Activated CD8-positive, alpha-beta memory T cell treated with anti-CD3 and anti-CD28 coated beads, Interleukin-2, amount 50 U/mL, for 1 hour (primary cell): ENCODE measurements around the gene FOXP1.

Source experiments
- DNase-seq: peaks from one replicate; pipeline ENCODE4 v3.0.0-alpha.2; 2020; ENCODE audit errors: extremely low read depth

The FOXP1 gene

GRCh38 chr3:71211083-71211482 lies 372.4 kb downstream of the FOXP1 start:
- no peak for DNase-seq

DNA sequence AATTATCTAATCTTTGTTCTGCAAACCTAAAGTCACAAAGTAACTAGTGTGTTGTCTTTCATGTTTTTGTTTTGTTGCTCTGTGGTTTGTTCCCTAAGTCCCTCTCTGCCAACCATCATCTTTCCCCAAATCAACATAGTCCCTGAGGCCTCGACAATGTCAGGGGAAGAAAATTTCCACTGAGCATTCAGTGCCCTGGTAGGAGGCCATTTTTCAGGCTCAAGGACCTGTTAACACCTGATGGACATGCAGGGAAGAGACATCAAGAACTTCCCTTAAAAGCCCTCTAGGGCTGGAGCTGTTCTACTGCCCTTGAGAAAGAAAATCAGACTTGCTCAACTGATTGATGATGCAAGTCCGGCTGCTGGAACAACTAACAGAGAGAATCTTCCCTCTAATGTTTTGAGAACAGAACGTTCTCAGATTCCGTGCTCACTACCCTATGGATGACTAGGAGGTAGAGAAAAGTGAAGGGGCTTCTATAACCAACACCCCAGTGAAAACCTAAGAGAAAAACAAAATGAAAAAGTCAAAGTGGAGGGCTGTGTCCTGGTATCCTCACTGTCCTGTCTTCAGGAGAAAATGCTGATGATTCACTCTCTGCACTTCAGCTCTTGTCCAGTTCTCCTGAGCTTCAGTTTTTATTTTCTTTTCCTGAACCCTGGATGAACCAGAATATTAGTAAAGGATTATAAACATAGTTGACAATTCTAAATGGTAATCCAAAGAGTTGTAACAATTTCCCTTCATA lies 373.1 kb downstream of the FOXP1 start:
- no peak for DNase-seq

DNA sequence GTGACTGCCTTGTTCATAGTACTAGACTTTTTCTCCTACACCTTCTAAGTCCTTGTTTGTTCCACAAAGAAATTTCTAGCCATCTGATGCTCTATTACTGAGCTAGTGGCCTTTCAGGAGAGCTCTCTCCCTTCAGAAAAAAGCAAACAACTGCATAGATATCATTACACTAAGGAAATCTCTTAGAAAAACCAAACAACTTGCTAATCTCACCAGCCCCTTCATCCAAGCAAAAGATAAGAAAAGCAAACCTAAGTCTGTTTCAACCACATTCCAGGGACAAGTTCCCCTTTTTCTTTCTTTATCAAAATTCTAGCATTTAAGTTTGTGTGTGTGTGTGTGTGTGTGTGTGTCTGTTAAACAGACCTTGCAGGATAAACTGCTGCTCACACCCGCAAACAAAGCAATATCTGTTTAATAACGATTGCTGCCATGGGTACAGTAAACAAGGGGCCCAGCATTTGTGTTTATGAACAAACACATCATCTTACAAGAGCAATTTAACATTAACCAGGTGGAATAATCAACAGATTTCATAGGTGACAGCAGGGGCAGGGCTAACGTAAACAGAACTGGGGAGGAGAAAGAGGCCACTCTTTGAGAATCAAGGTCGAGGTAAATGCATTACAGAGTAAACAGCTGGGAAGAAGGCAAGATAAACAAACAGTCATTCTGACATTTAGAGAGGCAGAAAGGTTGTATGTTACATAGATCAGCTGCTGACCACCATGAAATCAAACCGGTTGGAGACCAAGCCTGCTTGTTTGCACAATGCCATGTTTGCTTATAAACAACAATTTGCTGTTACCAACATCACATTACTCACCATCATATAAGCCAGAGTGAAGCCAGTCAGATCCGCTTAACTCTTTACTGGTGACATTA lies 375.1 kb downstream of the FOXP1 start:
- DNase-seq, result no peak

DNA sequence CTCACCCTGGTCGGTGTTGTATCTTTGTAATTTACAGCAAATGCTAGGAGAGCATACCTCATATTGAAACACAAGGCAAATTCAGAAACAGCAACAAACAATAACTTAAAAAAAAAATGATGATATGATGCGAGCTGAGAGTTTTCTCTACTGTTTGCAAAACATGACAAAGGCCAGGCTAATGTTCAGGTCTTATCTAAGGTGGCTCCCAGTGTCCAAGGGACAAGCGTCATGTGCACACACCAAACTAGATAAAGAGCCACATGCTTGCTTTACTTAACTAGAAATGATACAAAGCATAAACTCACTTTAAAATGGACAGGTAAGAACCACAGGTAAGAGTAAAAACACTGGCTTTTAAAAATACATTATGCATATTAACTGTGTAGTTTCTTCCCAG lies 375.9 kb downstream of the FOXP1 start:
- no peak for DNase-seq

DNA sequence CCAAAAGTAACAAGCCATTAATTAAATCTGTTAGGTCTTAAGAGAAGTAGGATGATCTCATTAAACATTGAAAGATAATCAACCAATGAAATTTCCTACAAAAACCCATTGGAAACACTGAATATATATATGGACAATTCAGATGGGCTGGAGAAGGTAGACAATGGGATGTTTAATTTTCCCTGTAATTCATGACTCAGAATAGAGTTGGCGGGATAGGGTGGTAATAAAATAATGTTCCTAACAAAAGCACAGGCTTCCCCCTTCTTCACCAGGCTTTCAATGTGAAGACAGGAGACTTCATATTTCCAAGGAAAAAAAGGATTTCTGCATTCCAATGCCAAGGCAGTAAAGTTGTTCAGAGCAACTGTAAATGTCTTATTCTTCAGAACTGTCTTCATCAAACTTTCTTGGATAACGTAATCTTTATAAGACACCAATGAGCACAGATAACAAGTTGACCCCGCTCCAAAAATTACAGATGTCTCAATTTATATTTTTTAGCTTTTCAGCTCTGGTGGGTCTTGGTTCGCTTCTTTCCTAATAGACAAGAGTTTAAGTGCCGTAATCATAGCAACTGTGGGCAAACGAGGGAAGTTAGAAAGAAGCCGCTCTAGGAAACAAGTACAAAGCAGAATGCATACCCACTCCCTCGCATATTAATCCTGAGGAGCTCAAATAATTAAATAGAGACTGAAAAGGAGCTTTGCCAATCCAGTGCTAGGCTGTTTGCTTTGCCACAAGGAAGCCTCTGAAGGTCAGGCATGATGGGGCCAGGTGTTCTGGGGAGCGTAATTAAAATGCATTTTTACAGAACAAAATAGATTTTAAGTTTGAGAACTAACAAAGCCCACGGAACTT lies 377.0 kb downstream of the FOXP1 start:
- no peak for DNase-seq

DNA sequence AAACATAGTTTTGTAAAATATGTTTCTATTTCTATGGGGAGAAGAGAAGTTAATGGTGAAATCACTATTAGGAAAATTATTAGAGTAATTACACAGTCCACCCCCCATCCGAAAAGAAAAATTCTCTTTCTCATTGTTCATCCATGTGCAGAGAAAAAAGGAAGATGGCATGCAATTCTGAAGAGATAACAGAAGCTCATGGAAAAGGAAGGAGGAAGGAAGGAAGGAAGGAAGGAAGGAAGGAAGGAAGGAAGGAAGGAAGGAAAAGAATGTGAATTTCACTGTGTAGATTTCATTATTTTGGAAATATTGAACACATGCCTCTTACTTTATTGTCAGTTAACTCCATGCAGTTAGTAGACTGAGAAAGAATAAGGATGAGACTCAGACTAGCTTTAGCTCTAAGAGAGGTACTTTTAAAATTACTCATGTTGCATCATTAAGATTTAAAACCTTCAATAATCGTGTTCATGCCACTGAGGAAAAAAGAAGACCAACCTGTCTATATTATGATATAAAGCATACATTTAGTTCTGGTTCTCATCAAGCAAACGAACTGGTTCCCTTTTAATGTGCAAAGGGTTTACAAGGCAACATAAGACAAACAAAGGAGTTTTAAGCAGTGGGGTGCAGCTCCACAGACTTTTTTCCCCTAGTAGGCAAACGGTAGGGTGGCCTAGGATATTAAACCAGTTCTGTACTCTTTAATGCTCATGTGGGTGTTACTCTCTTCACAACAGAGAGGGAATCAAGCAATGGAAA lies 379.6 kb downstream of the FOXP1 start:
- DNase-seq, result no peak

DNA sequence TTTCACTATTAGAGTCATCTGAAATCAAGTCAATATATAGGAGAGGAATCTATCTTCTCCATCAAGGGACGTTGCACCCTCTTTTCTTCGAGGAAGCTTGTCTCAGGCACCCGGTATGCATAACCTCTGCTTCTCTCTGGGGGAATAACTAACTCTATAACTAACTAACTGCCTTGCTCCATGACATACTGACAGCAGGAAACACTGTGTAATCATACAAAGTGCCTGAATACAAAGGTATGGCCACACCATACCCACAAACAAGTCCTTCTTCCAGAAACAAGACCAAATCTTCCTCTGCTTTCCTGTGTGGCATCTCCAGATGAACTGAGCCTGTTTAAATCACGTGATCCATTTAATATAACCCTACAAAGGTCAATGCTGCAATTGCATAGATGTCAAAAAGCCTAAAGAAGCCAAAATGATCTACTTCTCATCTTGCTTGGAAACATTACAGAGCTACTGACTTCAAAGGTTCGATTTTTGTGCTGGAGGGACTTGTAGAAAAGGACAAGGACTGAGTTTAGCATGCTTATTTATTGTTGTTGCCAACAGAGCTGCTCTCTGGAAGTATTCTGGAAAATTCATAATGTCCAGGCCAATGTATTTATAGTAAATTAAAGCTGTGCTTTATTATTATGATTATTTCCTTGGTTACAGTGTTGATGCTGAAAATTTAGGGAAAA lies 380.5 kb downstream of the FOXP1 start:
- DNase-seq, result no peak

DNA sequence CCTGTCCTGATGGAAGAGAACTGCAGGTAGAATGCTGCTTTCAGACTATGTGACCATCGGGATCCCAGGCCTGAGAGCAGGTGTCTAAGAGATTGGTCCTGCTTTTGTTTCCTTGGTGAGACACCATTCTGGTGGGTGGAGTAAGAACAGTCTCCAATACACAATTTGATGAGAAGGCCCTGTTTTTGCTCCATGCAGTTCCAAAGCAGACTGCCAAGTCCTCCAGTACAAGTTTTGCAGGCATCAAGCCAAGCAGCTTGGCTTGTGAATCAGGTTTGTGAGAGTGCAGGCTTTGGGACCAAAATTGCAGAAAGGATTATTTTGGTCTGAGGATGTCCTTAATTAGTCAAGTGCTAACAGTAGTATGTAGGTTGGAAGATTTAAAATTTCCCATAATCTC lies 381.6 kb downstream of the FOXP1 start:
- no peak for DNase-seq

DNA sequence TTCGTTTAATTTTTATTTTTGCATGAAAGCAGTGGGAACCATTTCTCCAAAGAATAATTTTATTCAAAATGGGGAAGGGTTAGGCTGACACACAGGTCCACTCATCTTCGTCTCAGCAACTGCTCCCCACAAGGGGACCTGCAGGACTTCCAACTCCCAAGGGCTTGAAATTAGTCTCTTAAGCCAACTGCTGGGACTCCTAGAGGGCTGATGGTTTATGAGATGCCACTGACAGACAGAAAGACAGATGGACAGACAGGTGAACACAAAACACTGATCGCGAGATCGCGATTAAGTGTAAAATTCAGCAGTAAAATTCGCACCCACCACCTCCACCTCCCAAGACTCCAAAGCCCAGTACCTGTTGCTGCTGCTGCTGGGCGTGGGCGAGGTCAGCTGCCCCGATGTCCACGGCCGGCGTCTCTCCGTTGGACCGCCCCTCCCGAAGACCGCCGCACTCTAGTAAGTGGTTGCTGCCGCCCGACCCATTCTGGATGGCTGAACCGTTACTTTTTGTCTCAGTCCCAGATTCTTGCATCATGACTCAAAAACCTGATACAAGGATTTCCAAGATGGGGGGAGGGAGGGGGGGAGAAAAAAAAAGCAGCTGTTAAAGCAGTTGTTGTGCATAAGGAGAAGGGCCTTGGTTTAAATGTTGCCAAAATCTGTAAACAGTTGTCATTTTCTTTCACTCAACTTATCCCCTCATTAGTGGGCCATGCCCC lies 385.5 kb downstream of the FOXP1 start:
- no peak for DNase-seq

- DNase-seq, result no peak
Measured at GRCh38 chr3:71195492-71195891, 388.0 kb downstream of the FOXP1 start.

- DNase-seq, result no peak
Measured at GRCh38 chr3:71194785-71195184, 388.7 kb downstream of the FOXP1 start.

GRCh38 chr3:71191031-71191482 lies 392.5 kb downstream of the FOXP1 start:
- DNase-seq, result no peak

DNA sequence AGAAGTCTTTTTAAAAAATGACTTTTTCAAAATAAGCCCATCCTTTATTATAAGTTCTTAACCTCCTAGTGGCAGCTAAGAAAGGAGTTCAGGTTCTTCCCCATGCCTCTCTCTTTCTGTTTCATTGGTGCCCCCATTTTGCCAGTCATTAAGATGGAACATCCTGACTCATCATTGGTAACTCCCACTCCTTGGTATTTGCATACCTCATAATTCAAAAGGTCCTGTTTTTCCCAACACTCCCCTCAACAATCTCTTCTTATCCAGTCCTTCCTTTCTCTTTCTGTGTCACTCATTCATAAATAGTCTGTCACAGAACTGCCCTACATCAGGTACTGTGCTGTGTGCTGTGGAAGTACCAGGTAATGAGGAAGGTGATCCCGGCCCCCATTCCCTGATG lies 394.0 kb downstream of the FOXP1 start:
- no peak for DNase-seq

- DNase-seq, result no peak
Measured at GRCh38 chr3:71187715-71188114, 395.8 kb downstream of the FOXP1 start.

- no peak for DNase-seq
Measured at GRCh38 chr3:71186801-71187200, 396.7 kb downstream of the FOXP1 start.

- DNase-seq, result peak; percentile 30
Measured at GRCh38 chr3:71185733-71186455, 397.6 kb downstream of the FOXP1 start.

DNA sequence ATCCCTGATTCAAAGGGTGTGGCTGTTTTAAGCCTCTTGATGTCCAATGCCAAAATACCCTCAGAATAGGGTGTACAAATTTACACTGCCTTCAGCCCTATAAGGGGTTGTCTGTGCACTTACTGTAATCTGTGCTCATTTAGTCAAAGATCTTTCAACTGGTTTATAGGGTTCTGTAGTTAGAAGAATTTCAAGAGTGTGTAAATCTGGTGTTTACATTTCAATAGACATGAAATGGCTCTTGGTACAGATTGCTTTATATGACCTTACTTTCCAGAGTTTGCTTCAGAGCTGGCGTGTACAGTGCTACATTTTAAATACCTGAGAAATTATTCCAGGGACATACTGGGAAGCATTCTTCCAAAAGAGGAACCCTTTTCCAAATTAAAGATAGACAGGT lies 399.3 kb downstream of the FOXP1 start:
- no peak for DNase-seq

GRCh38 chr3:71183549-71183948 lies 400.0 kb downstream of the FOXP1 start:
- DNase-seq, result no peak

GRCh38 chr3:71180524-71180923 lies 403.0 kb downstream of the FOXP1 start:
- DNase-seq, result no peak
